ENCODE results near the gene AHDC1. TPM values are rescaled to one million over a fixed set of nuclear protein-coding genes. Genes with fewer than 3 reads are reported as not detected.
A peak's percentile ranks its signal among the peaks of the same experiment; 100 is the strongest.

AHDC1 gene
- total RNA-seq, 1 donor from 2014 or later: 40.1 TPM

GRCh38 chr1:27596261-27596660 is 7.7 kb downstream of the AHDC1 start:
- H3K4me3 ChIP-seq: no peak overlapping the region
- no peaks in the 10 kb centered on the region for H3K36me3 ChIP-seq
- TF ChIP-seq CTCF (IDR thresholded peaks at IDR 0.05; ENCODE audit: borderline replicate concordance): no peak
- H3K27me3 ChIP-seq (ENCODE audit: low read depth): no peaks in the 10 kb centered on the region
- peak overlapping the region; percentile 98 for H3K27ac ChIP-seq (replicated peaks)
- intact Hi-C loops (cut with micrococcal nuclease): no loop called here
- no peak for DNase-seq
- no peaks in the 10 kb centered on the region for H3K9me3 ChIP-seq (replicated peaks)
- peaks cover 100% of the 10 kb centered on the region for H3K4me1 ChIP-seq

- Histone ChIP-seq H3K4me3 (no peak overlapping the region), H3K4me1 (peaks cover 100% of the 10 kb centered on the region)
- intact Hi-C loops (cut with micrococcal nuclease): no loop called here
Measured at GRCh38 chr1:27595597-27595996, 8.3 kb downstream of the AHDC1 start.

GRCh38 chr1:27594564-27595510 is 9.1 kb downstream of the AHDC1 start:
- Histone ChIP-seq H3K4me1 (peaks cover 100% of the 10 kb centered on the region), H3K27me3 (ENCODE audit: low read depth) (no peaks in the 10 kb centered on the region), H3K4me3 (no peak overlapping the region), H3K27ac (replicated peaks) (peak overlapping the region; percentile 98), H3K36me3 (no peaks in the 10 kb centered on the region), H3K9me3 (replicated peaks) (no peaks in the 10 kb centered on the region)
- intact Hi-C loops (cut with micrococcal nuclease): no loop called here
- TF ChIP-seq CTCF (IDR thresholded peaks at IDR 0.05; ENCODE audit: borderline replicate concordance): no peak
- DNase-seq: no peak

More at GRCh38 chr1:27595597-27595996, 8.3 kb downstream of the AHDC1 start:
- Histone ChIP-seq H3K9me3 (replicated peaks) (no peaks in the 10 kb centered on the region), H3K36me3 (no peaks in the 10 kb centered on the region), H3K27ac (replicated peaks) (peak overlapping the region; percentile 98), H3K27me3 (ENCODE audit: low read depth) (no peaks in the 10 kb centered on the region)
- DNase-seq: no peak
- no peak for TF ChIP-seq CTCF (IDR thresholded peaks at IDR 0.05; ENCODE audit: borderline replicate concordance)

GRCh38 chr1:27593678-27594563 is 10.0 kb downstream of the AHDC1 start:
- DNase-seq: no peak
- Histone ChIP-seq H3K4me1 (peaks cover 100% of the 10 kb centered on the region), H3K4me3 (peak overlapping the region; percentile 33), H3K27me3 (ENCODE audit: low read depth) (no peaks in the 10 kb centered on the region), H3K36me3 (no peaks in the 10 kb centered on the region), H3K9me3 (replicated peaks) (no peaks in the 10 kb centered on the region), H3K27ac (replicated peaks) (peak overlapping the region; percentile 98)
- no peak for TF ChIP-seq CTCF (IDR thresholded peaks at IDR 0.05; ENCODE audit: borderline replicate concordance)
- intact Hi-C loops (cut with micrococcal nuclease): no loop called here

GRCh38 chr1:27592931-27593677 is 10.8 kb downstream of the AHDC1 start:
- Histone ChIP-seq H3K27me3 (ENCODE audit: low read depth) (no peaks in the 10 kb centered on the region), H3K4me1 (peaks cover 100% of the 10 kb centered on the region), H3K9me3 (replicated peaks) (no peaks in the 10 kb centered on the region), H3K36me3 (no peaks in the 10 kb centered on the region), H3K27ac (replicated peaks) (peak overlapping the region; percentile 98), H3K4me3 (peak overlapping the region; percentile 33)
- intact Hi-C loops (cut with micrococcal nuclease): no loop called here
- TF ChIP-seq CTCF (IDR thresholded peaks at IDR 0.05; ENCODE audit: borderline replicate concordance): no peak
- no peak for DNase-seq

Data from left ventricle myocardium inferior (tissue), 1 donor.